NCI-H2107 (cell line): Measurements from ENCODE around the gene CA4.

Experiments used
- DNase-seq: peaks from one replicate; lab custom pipeline; 2025; lab: John Stamatoyannopoulos, UW

CA4 gene

DNA sequence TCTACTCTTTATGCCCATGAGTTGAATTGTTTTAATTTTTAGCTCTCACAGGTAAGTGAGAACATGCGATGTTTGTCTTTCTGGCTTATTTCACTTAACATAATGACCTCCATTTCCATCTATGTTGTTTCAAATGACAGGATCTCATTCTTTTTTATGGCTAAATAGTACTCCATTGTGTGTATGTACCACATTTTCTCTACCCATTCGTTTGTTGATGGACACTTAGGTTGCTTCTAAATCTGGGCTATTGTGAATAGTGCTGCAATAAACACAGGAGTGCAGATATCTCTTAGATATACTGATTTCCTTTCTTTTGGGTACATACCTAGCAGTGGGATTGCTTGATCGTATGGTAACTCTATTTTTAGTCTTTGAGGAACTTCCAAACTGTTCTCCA, 19.3 kb upstream of the CA4 start:
- no peak for DNase-seq

DNA sequence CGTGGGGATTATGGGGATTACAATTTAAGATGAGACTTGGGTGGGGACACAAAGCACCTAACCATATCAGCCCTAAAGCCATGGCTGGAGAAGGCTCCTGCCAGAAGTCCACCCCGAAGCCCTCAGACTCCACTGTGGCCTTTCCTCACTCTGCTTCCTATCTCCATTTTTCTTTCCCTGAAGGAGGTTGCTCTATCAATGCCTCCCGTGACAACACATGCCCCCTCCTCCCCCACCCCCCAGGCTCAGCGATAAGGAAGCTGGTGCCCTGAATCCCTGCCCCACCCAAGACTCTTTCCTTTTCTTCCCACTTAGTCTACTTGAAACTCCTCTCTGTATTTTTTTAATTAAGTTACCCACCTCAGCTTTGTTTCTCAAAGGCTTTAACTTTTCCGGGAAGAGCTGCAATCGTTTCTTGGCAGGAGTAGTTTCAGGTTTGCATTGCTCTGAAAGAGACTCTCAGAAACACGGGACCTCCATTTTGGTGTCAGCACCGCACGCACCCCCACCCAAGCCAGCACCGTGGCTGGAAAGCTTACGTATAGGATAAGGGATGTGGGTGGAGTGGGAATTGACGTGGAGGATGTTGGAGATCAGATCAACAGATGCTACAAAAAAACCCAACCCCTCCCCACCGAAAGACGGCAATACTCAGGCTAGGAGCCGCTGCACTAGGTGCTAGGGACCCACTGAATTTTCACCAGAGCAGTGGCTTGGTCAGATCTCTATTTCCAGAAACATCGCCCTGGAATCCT, 15.2 kb upstream of the CA4 start:
- no peak for DNase-seq

GRCh38 chr17:60135151-60135950, 14.4 kb upstream of the CA4 start:
- no peak for DNase-seq

DNA sequence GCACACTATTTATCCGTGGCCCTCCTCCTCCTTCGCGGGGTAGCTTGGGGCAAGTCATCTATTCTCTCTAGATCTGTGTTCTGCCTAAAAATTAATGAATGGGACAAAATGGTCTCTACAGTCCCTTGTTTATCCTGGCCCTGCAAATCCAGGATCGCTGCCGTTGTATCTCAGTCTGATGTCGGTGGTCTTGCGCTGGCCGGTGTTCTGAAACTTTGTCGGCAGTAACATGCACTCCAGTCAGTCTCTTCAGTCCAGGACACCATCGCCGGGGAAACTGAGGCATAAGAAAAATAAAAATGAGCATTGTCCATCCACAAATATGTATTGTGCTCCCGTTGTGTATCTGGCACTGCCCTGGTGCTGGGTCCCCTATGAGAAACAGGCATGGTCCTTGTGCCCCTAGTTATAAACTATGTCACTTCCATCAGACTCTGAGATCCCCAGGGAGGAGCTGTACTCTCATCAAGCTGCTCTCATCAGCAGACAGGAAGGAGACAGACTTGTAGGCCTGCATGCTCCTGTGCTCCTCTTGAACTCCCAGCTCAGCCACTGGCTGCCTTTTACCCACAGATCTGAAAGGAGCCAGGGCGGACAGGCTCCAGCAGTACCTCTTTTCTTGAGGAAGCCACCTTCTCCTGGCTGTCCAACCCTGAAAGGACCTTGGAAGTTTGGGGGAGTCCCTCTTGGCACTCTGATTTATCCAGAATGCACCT, 13.7 kb upstream of the CA4 start:
- DNase-seq, result no peak

DNA sequence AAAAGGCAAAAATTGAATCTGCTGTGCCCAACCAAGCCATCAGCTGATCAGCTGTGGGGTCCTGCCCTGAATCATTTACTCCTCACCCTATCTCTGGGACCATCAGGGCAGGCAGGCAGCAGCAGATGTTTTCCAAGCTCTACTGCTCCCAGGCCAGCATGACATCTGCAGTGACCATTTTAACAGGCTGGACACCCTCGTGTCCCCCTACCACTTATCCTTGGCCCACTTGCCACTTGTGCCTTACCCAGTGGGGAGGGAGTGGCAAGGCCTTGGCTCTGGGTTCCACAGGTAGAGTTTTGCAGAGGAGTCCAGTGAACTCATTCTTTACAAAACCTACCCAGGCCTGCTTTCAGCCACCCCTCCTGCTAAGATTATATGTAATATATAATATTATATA, 12.0 kb upstream of the CA4 start:
- no peak for DNase-seq

- DNase-seq, result no peak
These were observed 10.9 kb upstream of the CA4 start for GRCh38 chr17:60138769-60139437.

DNA sequence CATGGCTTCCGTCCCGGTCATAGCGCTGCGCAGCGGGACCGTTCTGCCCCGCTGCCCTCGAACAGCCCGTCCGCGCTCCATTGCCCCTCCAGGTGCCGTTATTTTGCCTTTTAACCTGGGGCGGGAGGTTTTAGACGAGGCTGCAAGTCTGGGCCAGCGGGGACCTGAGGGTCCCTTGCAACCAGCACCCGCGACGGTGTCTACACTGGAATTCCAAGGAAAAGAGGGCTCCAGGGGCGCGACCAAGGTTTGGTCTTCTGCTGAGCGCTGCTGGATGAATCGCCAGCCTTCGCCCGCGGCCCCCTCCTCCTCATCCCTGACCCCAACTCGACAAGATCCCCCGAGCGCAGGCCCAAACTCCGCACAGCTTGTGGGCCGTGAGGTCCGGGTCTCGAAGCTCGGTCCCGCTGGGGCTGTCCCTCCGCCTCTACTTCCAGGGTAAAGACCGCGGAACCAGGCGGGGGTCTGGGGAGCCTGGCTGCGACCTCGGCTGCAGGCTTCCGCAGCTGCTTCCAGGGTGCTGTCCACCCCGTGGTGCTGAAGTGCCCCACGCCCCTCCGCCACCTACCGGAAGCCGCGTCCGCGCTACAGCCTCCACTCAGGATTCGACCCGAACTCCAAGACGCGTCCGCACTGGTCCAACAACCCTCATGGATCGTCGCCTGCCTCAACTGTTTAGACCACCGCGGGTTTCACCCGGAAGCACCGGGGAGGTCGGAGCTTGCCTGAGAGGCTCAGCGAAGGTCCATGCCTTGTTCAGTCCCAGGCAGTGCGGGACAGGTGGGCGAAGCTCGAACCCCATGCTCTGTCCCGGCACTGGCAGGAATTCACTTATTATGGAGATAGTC, 10.1 kb upstream of the CA4 start:
- no peak for DNase-seq

GRCh38 chr17:60141111-60142018, 8.4 kb upstream of the CA4 start:
- DNase-seq, result no peak

GRCh38 chr17:60142872-60143499, 6.8 kb upstream of the CA4 start:
- DNase-seq, result peak; percentile 26

DNA sequence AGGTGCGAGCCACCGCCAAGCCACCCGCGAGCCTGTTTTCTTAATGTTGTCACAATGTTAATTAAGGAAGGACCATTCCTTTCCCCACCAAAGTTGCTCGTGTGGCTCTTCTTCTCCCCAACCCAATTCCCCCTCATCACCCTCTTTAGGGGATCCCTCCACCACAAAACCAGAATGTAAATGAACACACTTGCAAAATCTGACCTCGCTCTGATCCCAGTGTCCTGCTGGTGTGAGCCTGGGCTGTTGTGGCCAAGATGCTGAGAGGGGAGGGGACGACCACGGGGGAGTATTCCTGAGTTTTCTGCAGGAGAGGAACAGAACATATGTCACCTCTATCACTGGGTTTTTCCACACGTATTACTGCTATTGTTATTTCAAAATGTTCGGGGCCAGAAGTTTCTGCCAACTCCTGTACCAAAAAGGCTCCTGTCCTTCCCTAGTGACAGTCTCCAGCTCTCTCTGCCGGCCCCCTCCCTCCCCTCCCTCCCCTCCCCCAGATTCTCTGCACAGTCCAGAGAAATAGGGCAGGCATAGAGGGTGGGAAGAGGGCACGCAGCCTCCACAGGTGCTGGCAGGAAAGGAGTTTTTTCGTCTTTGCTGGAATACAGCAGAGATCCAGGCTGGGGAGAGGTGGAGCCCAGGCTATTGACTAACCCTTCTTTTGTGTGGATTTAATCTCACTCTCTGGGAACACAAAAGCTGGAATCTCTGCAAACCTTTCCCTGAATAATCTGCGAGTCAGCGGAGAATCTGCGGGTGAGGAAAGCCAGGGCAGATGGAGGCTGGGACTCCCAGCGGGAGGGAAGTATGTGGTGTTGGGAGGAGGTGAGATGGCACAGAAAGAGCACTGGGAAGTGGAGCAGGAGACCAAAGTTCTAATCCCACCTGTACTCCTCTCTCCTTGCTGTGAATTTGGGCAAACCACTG, 4.5 kb upstream of the CA4 start:
- no peak for DNase-seq

DNA sequence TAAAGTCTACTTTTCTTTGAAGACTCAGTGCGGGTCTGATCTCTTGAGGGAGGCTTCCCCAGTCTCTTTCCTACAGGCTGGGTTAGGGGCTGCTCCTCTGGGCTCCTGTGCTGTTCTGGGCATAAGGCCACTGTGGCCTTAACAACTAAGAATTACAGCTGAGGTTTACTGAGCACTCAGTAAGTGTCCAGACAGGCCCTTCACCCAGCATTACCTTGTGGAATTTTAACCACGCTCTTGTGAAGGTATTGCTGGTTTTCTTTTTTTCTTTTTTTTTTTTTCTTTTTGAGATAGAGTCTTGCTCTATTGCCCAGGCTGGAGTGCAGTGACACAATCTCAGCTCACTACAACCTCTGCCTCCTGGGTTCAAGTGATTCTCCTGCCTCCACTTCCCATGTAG, 3.6 kb upstream of the CA4 start:
- no peak for DNase-seq

DNA sequence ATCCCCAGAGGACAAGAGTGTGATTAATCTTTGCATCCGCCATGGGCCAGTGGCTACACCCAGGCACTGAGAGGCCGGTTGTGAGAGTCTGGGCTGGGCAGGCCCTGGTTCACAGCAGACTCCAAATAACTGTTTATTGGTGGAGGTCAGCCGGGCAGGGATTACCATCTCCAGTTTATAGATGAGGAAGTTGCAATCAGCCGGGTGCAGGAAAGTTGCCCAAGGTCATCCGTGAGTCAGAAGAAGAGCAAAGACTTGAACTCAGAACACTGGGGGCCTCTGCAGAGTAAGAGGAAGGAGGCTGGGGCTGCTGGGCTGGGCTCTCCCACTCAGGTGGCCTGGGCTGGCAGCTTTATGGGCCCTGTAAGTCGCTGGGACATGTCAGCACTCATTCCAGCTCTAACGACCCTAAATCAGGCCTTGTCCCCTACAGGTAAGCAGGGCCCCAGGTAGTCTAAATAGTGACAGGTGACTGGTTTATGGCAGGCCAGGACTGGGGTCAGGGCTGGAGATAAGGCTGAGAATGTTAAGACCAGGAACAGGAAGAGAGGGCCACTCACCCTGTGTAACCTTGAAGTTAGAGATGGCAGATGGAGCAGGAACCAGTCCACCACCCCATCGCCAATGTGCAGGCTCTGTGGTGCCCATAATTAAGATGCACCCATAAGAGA, 2.1 kb upstream of the CA4 start:
- DNase-seq, result no peak

- no peak for DNase-seq
These were observed 1.4 kb upstream of the CA4 start for GRCh38 chr17:60148373-60148772.

DNA sequence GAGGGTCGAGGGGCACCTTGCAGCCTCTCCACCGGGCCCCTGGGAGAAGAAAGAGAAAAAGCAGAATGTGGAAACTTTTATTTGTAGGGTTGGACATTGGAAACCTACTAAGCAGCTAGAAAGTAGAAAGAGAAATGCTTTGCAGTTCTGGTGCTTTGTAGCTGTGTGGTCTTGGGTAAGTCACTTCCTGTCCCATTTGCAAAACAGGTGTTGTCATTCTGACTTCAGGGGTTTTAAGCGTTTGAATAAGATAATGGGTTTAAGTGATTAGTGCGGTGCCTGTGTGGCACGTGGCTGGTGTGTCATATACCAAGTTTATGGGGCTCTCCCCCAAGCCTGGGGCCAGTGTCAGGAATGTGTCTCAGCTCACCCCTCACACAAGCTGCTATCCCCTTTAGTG, 1.6 kb downstream of the CA4 start:
- DNase-seq, result no peak

DNA sequence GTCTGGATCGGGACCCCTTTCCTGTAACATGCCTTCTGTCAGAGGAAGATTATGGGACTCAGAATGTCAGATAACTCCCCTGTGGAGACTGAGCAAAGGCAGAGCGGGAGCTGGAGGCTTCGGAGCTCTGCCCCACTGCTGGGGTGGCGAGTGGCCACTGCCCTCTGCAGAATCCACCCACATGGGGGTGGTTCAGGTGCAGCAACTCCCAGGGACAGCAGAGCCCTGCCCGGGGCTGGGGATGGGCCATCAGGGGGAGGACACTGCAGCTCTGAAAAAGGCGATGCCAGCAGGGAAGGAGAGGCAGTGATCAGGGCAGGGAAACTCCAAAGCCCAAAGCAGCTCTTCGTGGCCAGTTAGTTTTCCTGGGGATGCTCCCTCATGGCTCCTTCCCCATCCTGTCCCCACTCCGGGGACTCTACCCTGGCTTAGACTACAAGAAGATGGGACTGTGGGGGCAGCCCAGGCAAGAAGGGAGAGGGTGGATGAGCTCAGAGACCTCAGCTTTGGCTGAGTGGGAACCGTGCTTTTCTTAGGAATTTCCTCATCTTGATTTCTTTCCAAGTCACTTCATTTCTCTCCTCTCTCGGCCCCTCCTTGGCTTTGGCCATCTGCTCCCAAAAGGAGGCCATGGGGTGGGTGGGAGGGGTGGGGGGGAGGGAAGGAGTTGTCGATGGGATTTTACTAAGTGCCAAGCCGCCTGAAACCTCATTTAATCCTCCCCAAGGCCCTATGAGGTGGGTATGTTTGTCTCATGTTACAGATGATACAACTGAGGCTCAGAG, 4.0 kb downstream of the CA4 start:
- no peak for DNase-seq

- no peak for DNase-seq
These were observed 5.0 kb downstream of the CA4 start for GRCh38 chr17:60154616-60155426.

DNA sequence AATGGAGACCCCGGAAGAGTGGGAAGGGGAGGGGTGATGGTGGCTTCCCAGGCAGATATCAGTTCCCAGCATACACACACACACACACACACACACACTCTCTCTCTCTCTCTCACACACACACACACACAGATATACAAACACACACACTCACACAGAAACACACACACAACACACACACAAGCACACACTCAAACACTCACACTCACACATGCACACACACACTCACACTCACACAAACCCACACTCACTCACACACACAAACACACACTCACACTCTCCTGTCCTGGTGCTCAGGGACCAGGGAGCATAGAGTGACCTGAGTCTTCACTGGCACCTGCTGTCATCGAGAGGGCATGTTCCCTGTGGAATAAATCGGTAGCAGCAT, 5.6 kb downstream of the CA4 start:
- DNase-seq, result no peak
